Tibial artery (tissue), 4 donors: Measurements from ENCODE around the gene RGS14.
"Not testable (repeated sequence)": the region's sequence is repeated elsewhere in the genome, so short reads cannot be mapped to it uniquely, and the experiment has no call there.

Source experiments
- DNase-seq, 2 donors: peaks; one replicate each; pipeline ENCODE4 v3.0.0-alpha.2; 2019
- H3K27ac ChIP-seq, 2 donors: fragments of 200-600 bp; sonication (generic) in 1 of 2; 1 replicate in 1 of 2; 2 replicates in 1 of 2; pipeline ENCODE4 v1.5.1; 2018 to 2019; ENCODE audit warnings: mild to moderate bottlenecking in 1 of 2
- H3K27me3 ChIP-seq, 2 donors: fragments of 200-600 bp; sonication (generic) in 1 of 2; one replicate each; pipeline versions ENCODE4 v1.5.1 to v1.6.0; 2016 to 2019
- H3K36me3 ChIP-seq, 3 donors: fragments of 200-600 bp; sonication (generic) in 2 of 3; one replicate each; pipeline ENCODE4 v1.5.1; 2016 to 2019; ENCODE audit warnings: mild to moderate bottlenecking in 2 of 3
- H3K4me1 ChIP-seq, 4 donors: fragments of 200-600 bp; sonication (generic) in 2 of 4; 1 replicate in 3 of 4; 2 replicates in 1 of 4; pipeline ENCODE4 v1.5.1; 2016 to 2019
- H3K4me3 ChIP-seq, 2 donors: fragments of 200-600 bp; sonication (generic) in 1 of 2; 1 replicate in 1 of 2; 2 replicates in 1 of 2; pipeline ENCODE4 v1.5.1; 2018 to 2019; ENCODE audit warnings: mild to moderate bottlenecking in 2 of 2
- H3K9me3 ChIP-seq, 3 donors: fragments of 200-600 bp; sonication (generic) in 1 of 3; one replicate each; pipeline ENCODE4 v1.5.1; 2016 to 2019
- CTCF ChIP-seq, 2 experiments: fragments of 200-600 bp in 1 of 2; fragments of 450-650 bp in 1 of 2; IDR thresholded peaks; one replicate each; pipeline ENCODE4 v1.5.1; 2017 to 2019; ENCODE audit warnings: antibody characterized with exemption in 2 of 2, mild to moderate bottlenecking in 1 of 2, moderate library complexity in 1 of 2
- intact Hi-C: fragments of 100-400 bp; cut with DNase I; formaldehyde crosslinking; loops from one replicate; pipeline ENCODE4 v1.15.0; 2023; ENCODE audit warnings: low total_unique reads

The RGS14 gene

GRCh38 chr5:177372034-177372896 is 14.5 kb downstream of the RGS14 start:
- no peak for DNase-seq
- Histone ChIP-seq H3K36me3 (peaks cover 0 to 6% (median 0%) of the 10 kb centered on the region in 3 donors), H3K27ac (no peak overlapping the region), H3K4me3 (no peak overlapping the region), H3K9me3 (no peaks in the 10 kb centered on the region), H3K27me3 (peaks cover 0 to 16% of the 10 kb centered on the region in 2 donors), H3K4me1 (peaks cover 0 to 23% (median 13%) of the 10 kb centered on the region in 4 donors)
- intact Hi-C loops = no loop called here
- no peak for TF ChIP-seq CTCF (IDR thresholded peaks at IDR 0.05)

GRCh38 chr5:177372910-177373309 is 15.2 kb downstream of the RGS14 start:
- H3K36me3 ChIP-seq = peaks cover 0 to 6% (median 0%) of the 10 kb centered on the region in 3 donors
- intact Hi-C loops = no loop called here
- H3K27ac ChIP-seq = no peak overlapping the region
- no peak for TF ChIP-seq CTCF (IDR thresholded peaks at IDR 0.05)
- no peak for DNase-seq
- H3K9me3 ChIP-seq = no peaks in the 10 kb centered on the region
- H3K4me3 ChIP-seq = no peak overlapping the region
- H3K27me3 ChIP-seq = peaks cover 0 to 16% of the 10 kb centered on the region in 2 donors
- peaks cover 0 to 17% (median 7%) of the 10 kb centered on the region in 4 donors for H3K4me1 ChIP-seq

- no peak overlapping the region for H3K27ac ChIP-seq
- TF ChIP-seq CTCF (IDR thresholded peaks at IDR 0.05) = no peak
- H3K36me3 ChIP-seq = peaks cover 0 to 6% (median 0%) of the 10 kb centered on the region in 3 donors
Measured at GRCh38 chr5:177373806-177374205, 16.1 kb downstream of the RGS14 start.

GRCh38 chr5:177374211-177374610 is 16.5 kb downstream of the RGS14 start:
- TF ChIP-seq CTCF (IDR thresholded peaks at IDR 0.05) = no peak
- no peak overlapping the region for H3K4me3 ChIP-seq
- no peak for DNase-seq
- H3K4me1 ChIP-seq = peaks cover 0 to 13% (median 6%) of the 10 kb centered on the region in 4 donors
- peaks cover 0 to 16% of the 10 kb centered on the region in 2 donors for H3K27me3 ChIP-seq
- H3K36me3 ChIP-seq = peaks cover 0 to 6% (median 0%) of the 10 kb centered on the region in 3 donors
- no peak overlapping the region for H3K27ac ChIP-seq
- H3K9me3 ChIP-seq = no peaks in the 10 kb centered on the region
- intact Hi-C loops = no loop called here

More at GRCh38 chr5:177373806-177374205, 16.1 kb downstream of the RGS14 start:
- intact Hi-C loops = no loop called here
- Histone ChIP-seq H3K27me3 (peaks cover 0 to 16% of the 10 kb centered on the region in 2 donors), H3K4me3 (no peak overlapping the region), H3K9me3 (no peaks in the 10 kb centered on the region), H3K4me1 (peaks cover 0 to 13% (median 6%) of the 10 kb centered on the region in 4 donors)
- DNase-seq = no peak

- intact Hi-C loops, H3K9me3 ChIP-seq, DNase-seq, H3K27ac ChIP-seq, H3K36me3 ChIP-seq, H3K4me3 ChIP-seq: not testable (repeated sequence)
- H3K27me3 ChIP-seq = peaks cover 0 to 16% of the 10 kb centered on the region in 2 donors
- H3K4me1 ChIP-seq = peaks cover 0 to 11% (median 5%) of the 10 kb centered on the region in 4 donors
Measured at GRCh38 chr5:177375516-177375915, 17.8 kb downstream of the RGS14 start.

GRCh38 chr5:177376107-177376506 is 18.4 kb downstream of the RGS14 start:
- Histone ChIP-seq H3K4me1 (peaks cover 0 to 6% (median 3%) of the 10 kb centered on the region in 4 donors), H3K27ac (no peak overlapping the region), H3K4me3 (no peak overlapping the region), H3K36me3 (peaks cover 0 to 6% (median 0%) of the 10 kb centered on the region in 3 donors), H3K27me3 (peaks cover 0 to 22% of the 10 kb centered on the region in 2 donors), H3K9me3 (no peaks in the 10 kb centered on the region)
- no peak for TF ChIP-seq CTCF (IDR thresholded peaks at IDR 0.05)
- intact Hi-C loops = no loop called here
- DNase-seq = no peak
